Dedifferentiated amniotic fluid mesenchymal stem cell (primary cell): ENCODE data around the gene NOC2L.

Experiments
- DNase-seq: peaks from one replicate; pipeline ENCODE4 v3.0.0-alpha.2; 2016; ENCODE audit errors: extremely low spot score

The NOC2L gene

DNA sequence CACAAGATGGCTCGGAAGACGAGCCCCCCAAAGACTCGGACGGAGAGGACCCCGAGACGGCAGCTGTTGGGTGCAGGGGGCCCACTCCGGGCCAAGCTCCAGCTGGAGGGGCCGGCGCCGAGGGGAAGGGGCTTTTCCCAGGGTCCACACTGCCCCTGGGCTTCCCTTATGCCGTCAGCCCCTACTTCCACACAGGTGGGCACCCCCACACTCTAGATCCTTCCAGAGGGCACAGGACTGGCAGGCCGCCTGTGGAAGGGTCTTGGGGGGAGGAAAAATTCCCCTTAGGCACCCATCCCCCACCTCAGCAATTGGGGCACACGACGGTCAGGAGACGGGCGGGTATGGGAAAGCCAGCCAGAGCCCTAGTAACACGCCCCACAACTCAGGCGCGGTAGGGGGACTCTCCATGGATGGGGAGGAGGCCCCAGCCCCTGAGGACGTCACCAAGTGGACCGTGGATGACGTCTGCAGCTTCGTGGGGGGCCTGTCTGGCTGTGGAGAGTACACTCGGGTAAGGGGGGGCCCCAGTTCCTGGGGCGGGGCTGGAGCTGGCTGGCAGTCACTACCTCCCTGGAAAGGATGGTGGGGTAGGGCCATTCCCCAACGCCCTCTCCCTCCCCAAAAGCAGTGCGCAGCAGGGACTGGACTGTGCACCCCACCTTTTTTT, 16.1 kb downstream of the NOC2L start:
- DNase-seq = no peak

DNA sequence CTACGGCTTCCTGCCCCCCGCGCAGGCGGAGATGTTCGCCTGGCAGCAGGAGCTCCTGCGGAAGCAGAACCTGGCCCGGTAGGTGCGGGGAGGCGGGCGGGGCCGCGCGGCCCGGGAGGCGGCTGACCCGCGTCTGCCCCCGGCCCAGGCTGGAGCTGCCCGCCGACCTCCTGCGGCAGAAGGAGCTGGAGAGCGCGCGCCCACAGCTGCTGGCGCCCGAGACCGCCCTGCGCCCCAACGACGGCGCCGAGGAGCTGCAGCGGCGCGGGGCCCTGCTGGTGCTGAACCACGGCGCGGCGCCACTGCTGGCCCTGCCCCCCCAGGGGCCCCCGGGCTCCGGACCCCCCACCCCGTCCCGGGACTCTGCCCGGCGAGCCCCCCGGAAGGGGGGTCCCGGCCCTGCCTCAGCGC, 16.6 kb downstream of the NOC2L start:
- DNase-seq = no peak

DNA sequence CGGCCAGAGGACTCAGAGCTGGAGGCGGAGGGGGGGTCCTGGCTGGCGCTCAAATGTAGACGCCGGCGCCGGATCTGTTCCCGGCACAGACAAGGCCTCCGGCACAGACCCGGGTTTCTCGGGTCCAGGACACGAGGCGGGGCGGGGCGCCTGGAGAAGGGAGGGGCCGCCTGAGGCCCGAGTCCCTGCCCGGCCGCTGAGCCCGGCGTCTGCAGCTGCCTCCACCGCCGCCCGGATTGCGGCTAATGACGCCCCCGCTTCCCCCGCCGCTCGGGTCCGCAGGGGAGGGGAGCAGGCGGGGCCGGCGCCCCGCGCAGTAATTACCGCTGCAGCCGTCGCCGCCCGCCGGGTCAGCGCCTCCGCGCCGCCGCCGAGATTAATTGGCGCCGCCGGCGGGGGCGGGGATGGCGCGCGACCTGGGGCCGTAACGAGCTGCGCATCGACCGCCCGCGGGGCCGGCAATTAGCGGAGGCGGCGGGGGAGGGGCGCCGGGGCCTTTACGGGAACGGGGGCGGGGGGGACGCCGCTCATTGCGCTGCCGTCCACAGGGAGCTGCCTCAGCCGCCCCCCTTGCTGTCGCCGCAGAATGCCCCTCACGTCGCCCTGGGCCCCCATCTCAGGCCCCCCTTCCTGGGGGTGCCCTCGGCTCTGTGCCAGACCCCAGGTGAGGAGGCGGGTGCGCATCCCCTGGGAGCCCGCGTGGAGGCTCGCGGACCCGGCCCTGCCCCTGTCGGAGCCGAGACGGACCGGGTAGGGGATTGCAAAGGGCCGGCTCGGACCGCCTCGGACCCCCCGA, 17.3 kb downstream of the NOC2L start:
- peak; percentile 69 for DNase-seq

DNA sequence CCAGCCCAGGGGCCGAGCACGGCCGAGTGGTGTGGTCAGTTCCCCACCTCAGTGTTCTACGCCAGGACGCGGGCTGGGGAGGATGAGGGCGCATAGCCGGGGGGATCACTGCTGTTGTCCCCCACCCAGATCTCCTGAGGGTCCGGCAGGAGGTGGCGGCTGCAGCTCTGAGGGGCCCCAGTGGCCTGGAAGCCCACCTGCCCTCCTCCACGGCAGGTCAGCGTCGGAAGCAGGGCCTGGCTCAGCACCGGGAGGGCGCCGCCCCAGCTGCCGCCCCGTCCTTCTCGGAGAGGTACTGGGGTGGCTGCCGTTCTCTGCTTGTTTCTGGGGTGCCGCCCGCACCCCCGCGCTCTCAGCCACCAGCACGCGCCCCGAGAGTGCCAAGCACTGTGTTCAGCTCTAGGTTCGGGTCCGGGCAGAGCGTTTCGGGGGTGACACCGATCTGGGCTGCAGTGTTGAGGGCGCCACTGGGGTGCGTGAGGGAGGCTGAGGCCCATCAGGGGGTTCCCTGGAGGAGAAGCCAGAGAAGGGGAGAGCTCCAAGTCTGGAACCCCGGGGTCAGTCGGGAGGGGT, 18.0 kb downstream of the NOC2L start:
- DNase-seq = no peak

DNA sequence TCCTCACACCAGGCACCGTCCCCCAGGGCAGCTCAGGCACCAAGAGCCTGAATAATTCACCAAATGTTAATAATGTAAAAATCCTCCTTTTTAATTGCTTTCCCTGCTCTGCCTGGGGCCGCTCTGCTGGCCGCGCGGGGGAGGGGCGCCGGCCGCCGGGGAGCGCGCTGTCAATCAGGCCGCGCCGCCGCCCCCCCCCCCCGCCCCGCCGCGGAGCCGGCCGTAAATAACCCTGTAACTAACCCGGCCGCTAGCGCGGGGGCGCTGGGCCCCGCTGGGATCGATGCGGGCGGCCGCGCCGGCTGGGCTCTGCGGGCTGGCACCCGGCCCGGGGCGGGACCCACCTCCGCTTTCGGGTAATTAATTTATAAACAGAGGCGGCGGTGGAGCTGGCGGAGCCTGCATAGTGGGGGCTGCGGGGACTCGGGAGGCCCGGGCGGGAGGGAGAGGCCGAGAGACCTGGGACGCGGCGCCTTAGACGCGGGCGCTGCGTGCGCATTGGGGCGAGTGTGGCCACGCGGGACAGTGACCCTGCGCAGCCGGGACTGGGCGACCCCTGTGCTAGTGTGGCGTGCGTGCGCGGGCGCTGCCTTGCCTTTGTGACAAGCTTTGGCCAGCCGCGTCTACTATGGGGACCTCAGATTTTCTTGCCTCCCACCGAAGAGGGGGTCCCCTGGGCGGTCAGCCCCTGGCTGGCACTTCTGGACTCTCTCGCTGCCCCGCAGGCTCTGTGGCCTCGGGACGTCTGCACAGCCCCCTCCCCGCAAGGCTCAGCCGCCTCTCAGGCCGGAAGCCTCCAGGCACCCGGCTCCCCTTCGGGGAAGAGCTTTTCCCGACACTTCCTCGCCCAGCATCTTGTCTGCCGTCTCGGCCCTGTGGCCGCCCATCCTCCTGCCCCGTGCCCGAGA, 18.7 kb downstream of the NOC2L start:
- DNase-seq = peak; percentile 51

DNA sequence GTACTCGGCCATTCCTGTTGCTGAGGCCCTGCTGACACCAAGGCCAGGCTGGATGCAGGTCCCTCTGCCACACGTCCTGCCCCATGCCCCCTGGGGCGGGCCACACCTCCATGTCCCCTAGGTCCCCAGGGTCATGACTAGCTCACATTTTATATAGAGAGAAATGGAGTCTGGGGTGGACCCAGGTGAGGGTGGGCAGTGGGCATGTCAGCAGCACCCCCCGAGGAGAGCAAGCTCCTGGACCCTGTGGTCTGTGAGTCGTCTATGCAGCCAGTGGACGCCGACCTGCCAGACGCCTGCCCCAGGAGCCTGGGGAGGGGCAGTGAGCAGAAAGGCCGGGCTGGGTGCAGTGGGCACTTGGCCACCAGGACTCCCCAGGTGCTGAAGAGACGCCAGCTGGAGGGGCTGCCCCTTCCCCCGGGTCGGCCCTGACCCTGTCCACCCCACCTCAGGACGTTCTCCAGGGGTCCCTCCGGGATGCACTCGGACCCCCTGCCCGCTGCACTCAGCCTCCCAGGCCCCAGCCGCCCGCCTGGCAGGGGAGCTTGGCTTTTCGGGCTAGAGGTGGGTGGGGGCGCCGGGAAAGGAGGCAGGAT, 19.4 kb downstream of the NOC2L start:
- DNase-seq = no peak

DNA sequence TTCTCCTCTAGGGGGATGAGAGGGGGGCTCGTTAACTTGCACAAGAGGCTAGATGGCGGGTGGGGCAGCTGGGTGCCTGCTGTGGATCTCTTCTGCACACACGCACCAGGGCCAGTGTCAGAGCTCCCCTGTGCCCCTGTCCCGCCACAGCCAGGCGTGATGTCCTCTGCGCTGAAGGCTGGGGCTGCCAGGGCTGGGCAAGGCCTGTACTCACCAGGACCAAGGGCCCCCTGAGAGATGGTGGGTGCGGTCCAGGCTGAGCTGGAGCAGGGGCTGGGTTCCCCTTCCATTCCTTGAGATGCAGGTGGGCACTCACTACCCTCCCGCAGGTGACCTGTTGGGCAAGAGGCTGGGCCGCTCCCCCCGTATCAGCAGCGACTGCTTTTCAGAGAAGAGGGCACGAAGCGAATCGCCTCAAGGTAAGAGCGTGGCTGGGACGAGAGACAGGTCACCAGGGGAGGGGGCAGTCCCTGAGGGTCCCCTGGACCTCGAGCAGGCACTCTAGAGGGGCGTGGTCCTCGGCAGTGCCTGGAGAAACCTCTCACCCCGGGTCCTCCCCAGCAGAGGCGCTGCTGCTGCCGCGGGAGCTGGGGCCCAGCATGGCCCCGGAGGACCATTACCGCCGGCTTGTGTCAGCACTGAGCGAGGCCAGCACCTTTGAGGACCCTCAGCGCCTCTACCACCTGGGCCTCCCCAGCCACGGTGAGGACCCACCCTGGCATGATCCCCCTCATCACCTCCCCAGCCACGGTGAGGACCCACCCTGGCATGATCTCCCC, 20.2 kb downstream of the NOC2L start:
- no peak for DNase-seq

DNA sequence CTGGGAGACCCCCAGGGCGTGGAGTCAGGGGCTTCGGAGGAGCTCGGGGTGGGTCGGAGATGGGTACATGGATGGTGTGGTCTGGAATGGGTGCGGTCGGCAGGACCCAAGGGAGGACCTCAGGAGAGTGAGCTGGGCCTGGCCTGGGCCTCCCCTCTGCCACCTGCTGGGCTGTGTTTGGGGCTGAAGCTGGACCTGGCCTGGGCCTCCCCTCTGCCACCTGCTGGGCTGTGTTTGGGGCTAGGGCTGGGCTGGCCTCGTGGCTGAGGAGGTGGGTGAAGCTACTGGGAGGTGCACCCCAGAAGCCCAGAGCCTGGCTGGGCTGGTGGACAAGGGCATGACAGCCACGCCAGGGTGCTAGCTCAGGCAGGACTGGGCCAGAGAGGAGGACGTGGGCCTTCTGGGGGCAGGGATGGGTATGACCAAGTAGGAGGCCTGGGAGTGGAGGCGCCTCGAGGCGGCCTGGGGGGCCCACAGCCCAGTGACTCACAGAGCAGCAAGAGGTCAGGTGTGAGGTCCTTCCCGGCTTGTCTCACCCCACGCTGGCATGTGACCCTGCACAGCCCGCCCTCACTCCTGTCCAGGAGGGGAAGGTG, 20.9 kb downstream of the NOC2L start:
- no peak for DNase-seq

DNA sequence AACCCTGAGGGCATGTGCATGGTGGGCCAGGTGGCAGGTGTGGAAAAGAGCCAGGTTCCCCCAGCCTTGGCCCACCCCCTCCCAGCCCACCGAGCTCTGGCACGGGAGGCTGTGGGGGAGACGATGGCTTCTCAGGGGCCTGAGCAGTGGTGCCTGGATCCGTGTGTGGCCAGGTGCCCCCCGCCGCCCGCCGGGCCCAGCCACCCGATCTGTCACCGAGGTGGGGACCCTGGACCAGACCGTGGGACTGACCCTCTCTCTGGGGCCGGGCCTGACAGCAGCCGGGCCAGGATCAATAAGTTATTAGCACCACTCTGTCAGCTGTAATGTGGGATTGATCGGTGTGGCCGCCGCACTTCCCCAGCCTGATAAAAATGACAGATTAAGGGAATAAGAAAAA, 21.5 kb downstream of the NOC2L start:
- DNase-seq = no peak

DNA sequence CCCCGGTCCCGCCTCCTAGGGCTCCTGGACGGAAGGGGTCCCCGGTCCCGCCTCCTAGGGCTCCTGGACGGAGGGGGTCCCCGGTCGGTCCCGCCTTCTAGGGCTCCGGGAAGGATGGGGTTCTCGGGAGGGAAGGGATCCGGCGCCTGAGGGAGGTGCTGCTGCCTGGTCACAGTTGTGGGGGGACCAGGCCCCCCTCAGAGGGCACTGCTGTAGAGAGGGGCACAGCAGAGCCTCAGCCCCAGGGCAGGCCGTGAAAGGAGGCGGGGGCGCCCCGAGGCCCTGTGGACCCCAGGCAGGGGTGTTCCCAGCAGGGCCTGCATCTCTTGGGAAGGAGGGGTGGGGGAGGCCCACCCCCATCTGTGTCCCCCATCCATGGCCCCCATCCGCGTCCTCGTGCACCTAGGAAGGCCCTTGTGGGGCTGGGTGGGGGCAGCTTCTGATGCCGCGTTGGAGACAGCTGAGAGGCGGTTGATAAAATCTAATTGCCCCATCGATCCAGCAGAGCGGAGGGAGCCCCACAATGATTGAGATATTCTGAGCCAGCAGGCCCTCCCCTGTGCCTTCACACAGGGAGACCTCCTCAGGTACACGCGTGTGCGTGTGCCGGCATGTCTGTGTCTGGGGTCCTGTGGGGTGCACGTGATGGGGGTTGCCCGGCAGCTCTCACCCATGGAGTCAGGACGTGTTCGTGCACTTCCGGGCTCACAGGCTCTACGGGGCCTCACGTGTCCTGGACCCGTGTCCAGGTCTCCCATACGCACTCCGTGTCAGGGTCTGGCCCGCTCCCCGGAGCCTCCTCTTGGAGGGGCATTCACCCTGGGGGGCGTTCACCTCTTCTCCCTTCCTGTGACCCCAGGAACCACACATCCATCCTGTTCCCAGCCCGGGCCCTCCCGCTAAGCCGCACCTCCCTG, 22.4 kb downstream of the NOC2L start:
- DNase-seq = no peak

DNA sequence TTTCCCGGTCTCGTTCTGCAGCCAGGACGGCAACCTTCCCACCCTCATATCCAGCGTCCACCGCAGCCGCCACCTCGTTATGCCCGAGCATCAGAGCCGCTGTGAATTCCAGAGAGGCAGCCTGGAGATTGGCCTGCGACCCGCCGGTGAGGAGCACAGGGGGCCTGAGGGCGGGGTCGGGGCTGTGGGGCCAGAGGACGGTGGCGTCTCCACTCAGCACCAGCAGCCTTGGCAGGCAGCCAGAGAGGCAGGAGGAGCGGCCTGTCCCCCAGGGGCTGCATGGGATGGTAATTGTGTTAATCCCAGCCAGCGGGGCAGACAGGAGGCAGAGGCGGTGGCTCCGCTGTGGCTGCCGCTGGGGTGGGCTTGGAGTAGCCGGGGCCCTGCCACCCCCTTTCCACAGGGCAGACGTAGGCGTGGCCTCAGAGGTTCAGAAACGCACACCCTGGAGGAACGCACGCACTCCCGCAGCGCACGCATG, 23.3 kb downstream of the NOC2L start:
- no peak for DNase-seq

DNA sequence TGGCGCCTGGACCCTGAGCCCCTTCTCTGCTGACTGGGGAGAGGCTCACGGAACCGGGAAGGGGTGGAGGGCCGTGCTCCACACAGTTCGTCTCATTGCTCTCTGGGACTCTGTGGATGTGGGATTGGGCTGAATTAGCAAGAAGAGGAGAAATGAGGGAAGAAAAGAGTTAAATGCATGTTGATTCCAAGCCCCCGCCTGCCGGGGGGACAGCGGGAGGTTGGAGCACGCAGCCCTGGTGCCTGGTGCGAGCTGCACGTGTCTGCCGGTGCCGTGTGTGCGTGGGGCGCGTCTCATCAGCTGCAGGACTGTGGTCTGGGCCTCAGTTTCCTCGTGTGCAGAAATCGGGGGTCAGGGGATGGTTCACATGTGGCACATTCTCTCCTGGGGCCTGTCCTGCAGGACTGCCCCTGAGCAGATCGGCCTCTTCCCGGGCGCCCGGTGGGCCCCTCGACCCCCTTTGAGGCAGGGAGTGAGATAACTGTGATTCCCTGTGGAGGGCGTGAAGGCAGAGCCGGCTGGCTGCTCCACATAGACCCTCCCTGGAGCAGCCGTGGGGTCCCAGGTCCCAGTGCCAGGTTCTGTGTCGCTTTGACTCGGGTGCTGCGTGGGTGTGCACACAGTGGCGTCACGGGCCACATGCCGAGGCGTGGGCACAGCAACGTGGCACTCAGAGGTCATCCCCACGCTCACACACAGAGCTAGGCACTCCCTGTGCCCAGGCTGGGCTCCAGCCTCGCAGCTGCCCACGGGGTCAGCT, 23.9 kb downstream of the NOC2L start:
- no peak for DNase-seq

DNA sequence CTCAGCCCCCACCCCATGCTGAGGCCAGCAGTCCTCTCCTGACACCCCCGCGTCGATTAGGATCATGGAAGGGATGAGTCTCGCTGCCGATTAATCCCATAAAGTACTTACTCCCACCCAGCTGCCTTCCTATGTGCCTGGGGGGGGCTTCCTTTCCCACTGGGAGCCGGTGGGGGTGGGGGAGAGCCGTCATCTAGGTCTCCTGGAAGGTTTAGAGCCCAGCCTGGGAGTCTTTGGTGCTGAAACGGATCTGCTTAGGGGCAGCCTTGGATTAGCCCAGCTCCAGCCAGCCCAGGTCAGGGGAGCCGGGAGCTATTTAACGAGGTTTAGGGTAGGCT, 25.5 kb downstream of the NOC2L start:
- DNase-seq = no peak

DNA sequence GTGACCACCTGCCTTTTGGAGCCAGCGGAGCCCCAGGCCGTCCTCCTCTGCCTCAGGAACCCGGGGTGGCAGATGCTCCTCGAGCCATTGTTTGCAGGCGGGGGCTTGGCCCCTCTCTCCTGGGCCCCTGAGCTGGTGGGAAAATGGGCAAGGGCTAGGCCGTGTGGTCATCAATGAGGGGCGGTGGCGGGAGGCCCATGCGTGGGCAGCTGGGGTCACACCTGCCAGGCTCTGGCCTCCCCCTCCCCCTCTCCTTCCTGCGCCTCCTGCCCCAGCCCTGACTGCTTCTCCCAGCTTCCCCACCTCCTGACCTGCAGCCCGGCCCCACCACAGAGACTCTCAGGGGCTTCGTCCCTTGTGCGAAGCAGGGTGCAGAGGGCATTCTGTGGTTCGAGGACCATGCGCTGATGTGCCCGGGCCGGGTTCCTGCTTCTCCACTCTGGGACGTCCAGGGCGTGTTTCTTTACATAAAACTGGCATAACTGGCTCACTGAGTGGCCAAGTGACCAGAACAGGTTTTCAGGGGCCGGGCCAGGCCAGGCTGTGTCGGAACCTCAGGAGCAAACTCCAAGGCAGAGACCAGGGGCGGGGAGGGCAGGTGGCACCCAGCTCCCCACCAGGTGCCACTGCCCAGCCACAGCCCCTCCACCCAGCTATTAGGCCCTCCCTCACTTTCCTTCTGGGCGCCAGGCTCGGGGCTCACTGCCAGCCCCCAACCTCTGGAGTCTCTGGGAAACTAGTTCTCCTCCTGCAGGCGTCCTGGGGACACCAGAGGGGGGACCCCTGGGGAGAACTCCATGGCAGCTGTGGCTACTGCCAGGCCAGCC, 26.1 kb downstream of the NOC2L start:
- DNase-seq = no peak

DNA sequence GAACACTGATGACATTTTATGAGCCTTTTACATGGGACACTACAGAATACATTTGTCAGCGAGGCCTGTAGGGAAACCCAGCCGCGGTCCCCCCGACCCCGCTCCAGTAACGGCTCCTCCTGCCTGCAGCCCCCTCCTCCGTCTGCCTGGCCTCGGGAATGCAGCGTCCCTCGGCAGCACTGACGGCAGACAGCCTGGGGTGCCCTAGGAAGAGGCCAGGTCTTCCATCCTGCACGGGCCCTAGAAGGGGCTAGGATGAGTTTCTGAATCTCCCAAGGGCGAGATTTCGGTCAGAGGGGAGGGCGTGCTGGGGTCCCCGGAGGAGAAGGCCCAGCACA, 26.9 kb downstream of the NOC2L start:
- no peak for DNase-seq

DNA sequence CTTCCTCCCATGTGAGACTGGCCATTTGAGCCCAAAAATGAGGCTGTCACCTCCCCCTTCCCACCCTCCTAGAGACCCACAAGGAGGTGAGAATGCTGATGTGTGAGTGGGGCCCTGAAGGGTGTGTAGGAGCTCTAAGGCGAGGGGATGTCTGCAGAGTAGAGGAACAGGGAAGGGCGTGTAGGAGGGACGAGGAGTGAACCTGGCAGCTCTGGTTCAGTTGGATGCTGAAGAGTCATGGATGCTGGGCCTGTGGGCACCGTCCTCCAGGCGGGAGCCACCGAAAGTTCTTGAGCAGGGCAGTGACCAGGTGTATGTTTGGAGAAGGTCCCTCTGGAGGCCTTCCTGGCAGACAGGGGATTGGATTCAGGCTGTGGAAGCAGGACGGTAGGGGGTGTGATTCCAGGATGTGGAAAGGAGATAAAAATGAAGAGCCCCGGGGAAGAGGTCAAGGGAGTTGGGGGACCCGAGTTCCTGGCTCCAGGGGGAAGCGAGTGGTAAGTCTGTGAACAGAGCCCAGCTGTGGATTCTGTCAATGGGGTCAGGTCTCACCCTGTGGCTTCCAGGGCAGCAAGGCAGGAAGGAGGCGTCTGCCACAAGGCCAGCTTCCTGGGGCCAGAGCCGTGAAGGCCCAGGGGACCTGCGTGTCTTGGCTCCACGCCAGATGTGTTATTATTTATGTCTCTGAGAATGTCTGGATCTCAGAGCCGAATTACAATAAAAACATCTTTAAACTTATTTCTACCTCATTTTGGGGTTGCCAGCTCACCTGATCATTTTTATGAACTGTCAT, 27.5 kb downstream of the NOC2L start:
- DNase-seq = no peak

DNA sequence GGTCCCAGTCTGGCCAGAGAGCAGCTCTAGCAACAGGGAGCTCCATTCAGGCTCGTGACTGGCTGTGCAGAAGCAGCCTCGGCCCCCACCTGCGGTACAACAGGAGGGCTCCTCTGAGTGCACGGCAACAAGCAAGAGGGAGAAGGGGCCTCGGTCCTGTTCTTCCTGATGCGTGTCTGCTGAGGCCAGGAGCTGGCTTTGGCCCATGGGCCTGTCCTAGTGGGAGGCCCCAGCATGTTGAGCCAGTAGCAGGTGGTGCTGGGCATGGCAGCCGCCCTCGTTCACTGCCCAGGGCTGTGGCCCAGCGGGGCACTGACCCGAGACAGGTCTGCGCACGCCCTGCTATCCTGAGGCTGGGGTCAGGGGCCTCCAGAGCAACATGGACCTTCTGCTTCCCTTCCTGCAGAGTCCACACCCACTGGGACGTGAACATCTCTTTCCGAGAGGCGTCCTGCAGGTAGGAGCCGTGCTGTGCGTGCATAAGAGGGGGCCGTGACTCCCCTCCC, 28.4 kb downstream of the NOC2L start:
- DNase-seq = no peak
